Measurements from ENCODE around the gene SELENOM.
"Not testable (repeated sequence)": the region's sequence is repeated elsewhere in the genome, so short reads cannot be mapped to it uniquely, and the experiment has no call there.

SELENOM gene

DNA sequence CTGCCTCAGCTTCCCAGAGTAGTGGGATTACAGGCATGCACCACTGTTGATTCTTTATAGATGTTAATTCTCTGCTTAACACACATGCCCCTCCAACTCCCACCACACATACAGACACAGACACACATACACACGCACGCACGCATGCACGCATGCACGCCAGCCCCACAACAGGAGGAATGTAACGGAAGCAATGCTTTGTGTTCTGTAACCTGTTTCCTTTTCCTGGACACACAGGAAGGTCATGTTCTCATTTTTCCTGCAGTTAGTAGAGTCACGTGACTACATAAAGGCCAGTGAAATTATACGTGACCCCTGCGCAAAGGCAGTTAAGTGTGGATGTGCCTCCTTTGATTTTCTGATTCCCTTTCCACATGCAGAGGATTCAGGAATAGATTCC is 34.2 kb downstream of the SELENOM start:
- DNase-seq, result not testable (repeated sequence)

DNA sequence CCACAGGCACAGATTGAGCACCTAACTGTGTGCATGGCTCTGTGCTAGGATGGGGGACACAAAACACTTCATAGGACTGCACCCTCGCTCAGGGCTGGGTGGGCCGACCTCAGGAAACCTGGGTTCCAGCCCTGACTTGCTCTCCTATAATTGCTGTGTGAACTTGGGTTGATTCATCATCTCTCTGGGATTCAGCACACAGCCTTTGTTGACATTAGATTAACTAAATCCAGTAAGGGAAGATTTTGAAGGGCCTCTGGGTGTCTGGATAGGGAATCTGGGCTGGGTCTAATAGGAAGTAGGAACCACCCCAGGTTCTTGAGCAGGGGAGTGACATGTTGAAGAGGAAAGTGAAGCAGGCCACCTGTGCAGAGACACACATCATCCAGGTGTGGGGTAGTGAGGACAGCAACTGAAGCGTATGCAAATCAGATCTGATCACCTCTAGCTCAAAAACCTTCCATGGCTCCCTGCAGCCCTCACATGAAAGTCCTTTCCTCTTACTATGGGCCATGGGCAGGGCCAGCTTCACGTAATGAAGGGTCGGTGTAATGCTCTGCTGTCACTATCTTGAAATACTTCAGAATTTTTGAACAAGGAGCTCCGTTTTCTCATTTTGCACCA is 37.6 kb downstream of the SELENOM start:
- not testable (repeated sequence) for DNase-seq

- no peak for DNase-seq
Observed at GRCh38 chr22:31068970-31069369, 38.4 kb downstream of the SELENOM start.

- DNase-seq, result no peak
Observed at GRCh38 chr22:31064369-31064768, 43.0 kb downstream of the SELENOM start.

GRCh38 chr22:31062566-31063230 is 44.7 kb downstream of the SELENOM start:
- no peak for DNase-seq

- DNase-seq, result not testable (repeated sequence)
Observed at GRCh38 chr22:31059663-31060062, 47.7 kb downstream of the SELENOM start.

GRCh38 chr22:31056986-31057599 is 50.3 kb downstream of the SELENOM start:
- DNase-seq, result no peak

DNA sequence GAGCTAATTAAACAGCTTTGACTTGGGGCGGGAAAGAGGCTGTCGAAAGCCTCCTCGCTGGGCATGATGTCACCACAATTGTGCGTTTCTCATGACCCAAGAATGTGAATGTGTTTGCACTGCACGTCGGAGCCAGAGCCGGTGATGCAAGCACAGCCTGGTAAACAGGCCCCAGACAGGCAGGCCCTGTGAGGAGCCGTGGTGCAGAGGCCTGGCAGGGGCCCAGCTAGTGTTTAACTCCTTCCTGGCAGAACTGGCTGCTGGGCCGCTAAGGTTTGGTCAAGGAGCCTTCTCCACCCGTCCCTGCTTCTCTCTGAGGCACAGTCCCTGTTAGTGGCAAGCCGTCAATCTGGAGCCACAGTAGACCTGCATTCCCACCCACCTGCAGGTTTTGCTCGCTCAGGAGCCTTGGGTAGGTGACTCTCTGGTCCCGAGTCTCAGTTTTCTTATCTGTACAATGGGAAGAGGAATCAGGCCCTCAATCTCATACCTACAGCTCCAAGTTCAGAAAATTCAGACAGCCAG is 51.7 kb downstream of the SELENOM start:
- no peak for DNase-seq

DNA sequence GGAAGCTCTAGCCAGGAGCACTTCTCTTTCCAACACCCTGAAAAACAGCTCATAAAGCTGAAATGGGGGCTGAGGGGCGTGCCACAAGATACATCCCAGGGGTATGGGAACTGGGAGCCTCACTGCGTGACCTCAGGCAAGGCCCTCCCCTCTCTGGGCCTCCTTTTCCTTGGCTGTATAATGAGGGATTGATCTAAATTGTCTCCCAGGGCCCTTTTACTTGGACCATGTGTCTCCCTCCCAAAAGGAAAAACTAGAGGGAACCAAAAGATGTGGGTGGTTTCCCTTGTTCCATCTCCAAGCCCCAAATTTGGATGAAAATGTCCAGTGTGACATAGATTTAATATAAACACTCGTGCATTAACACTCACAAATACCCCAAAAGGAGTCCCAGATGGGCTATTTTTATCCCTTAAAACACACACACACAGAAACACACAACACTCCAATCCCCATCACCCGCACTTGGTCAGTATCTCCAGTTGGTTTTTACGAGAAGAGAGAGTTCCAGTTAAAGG is 52.2 kb downstream of the SELENOM start:
- DNase-seq, result no peak
